DOHH2 (cell line): ENCODE results near the gene BMP8A.
"Not testable (repeated sequence)": the region's sequence is repeated elsewhere in the genome, so short reads cannot be mapped to it uniquely, and the experiment has no call there.

Source experiments
- H3F3A ChIP-seq: fragments of 200-600 bp; sonication (generic), shearing (Covaris generic); 2 replicates; pipeline ENCODE4 v1.6.0; 2016; ENCODE audit warnings: antibody characterized with exemption, mild to moderate bottlenecking; ENCODE audit not compliant: control insufficient read depth, insufficient read depth
- H3K27ac ChIP-seq: fragments of 200-600 bp; sonication (generic); 2 replicates; pipeline ENCODE4 v1.5.1; 2014; ENCODE audit warnings: low read depth, mild to moderate bottlenecking, low read length, moderate library complexity
- H3K27me3 ChIP-seq: fragments of 200-600 bp; sonication (generic); 2 replicates; pipeline ENCODE4 v1.6.1; 2014; ENCODE audit warnings: mild to moderate bottlenecking, low read length, mixed read lengths; ENCODE audit not compliant: control insufficient read depth
- H3K36me3 ChIP-seq: fragments of 200-600 bp; sonication (generic); 2 replicates; pipeline ENCODE4 v1.6.1; 2014; ENCODE audit warnings: mild to moderate bottlenecking, low read length, moderate library complexity, mixed read lengths; ENCODE audit not compliant: control insufficient read depth
- H3K4me1 ChIP-seq: fragments of 200-600 bp; sonication (generic); 2 replicates; pipeline ENCODE4 v1.6.1; 2014; ENCODE audit warnings: mild to moderate bottlenecking, low read length, mixed read lengths; ENCODE audit not compliant: control insufficient read depth
- H3K4me2 ChIP-seq: fragments of 200-600 bp; sonication (generic); 2 replicates; pipeline ENCODE4 v1.6.0; 2014; ENCODE audit warnings: mild to moderate bottlenecking, low read length, moderate library complexity
- H3K4me3 ChIP-seq: fragments of 200-600 bp; sonication (generic); 2 replicates; pipeline ENCODE4 v1.5.1; 2014; ENCODE audit warnings: mild to moderate bottlenecking, low read length, mixed read lengths
- H3K79me2 ChIP-seq: fragments of 200-600 bp; sonication (generic); 2 replicates; pipeline ENCODE4 v1.6.1; 2014; ENCODE audit warnings: mild to moderate bottlenecking, low read length, mixed read lengths; ENCODE audit not compliant: control insufficient read depth
- H3K9me2 ChIP-seq: fragments of 200-600 bp; sonication (generic); replicated peaks from 2 replicates; pipeline ENCODE4 v1.6.1; 2014; ENCODE audit warnings: mild to moderate bottlenecking, low read length, mixed read lengths; ENCODE audit not compliant: control insufficient read depth
- H3K9me3 ChIP-seq: fragments of 200-600 bp; sonication (generic); 2 replicates; pipeline ENCODE4 v1.6.1; 2014; ENCODE audit warnings: antibody characterized with exemption, low read length, mixed read lengths; ENCODE audit not compliant: control insufficient read depth, insufficient read depth
- H4K20me1 ChIP-seq: fragments of 200-600 bp; sonication (generic); 2 replicates; pipeline ENCODE4 v1.6.0; 2014; ENCODE audit warnings: low read depth, mild to moderate bottlenecking, antibody characterized with exemption, low read length, moderate library complexity; ENCODE audit not compliant: control insufficient read depth, insufficient read depth
- CTCF ChIP-seq: fragments of 200-600 bp; sonication (generic); IDR thresholded peaks from one replicate; pipeline ENCODE4 v1.5.1; 2014; ENCODE audit warnings: antibody characterized with exemption, mild to moderate bottlenecking, low read depth, low read length; ENCODE audit not compliant: poor library complexity, severe bottlenecking
- EZH2phosphoT487 ChIP-seq: fragments of 200-600 bp; sonication (generic); IDR thresholded peaks from 2 replicates; pipeline ENCODE4 v1.6.1; 2017; ENCODE audit warnings: borderline replicate concordance, mild to moderate bottlenecking, antibody characterized with exemption, low read length, moderate library complexity, mixed read lengths

BMP8A gene

GRCh38 chr1:39499668-39500067, 8.2 kb downstream of the BMP8A start:
- Histone ChIP-seq H3K27ac (no peak overlapping the region), H3K9me2 (no peaks in the 10 kb centered on the region), H3K36me3 (no peaks in the 10 kb centered on the region), H3K27me3 (peaks cover 17% of the 10 kb centered on the region; the same call in 1 of the 2 replicates), H4K20me1 (no peaks in the 10 kb centered on the region), H3K4me3 (no peak overlapping the region), H3F3A (no peaks in the 10 kb centered on the region), H3K4me2 (no peak overlapping the region), H3K79me2 (no peaks in the 10 kb centered on the region), H3K4me1 (no peaks in the 10 kb centered on the region), H3K9me3 (no peaks in the 10 kb centered on the region)
- no peak for TF ChIP-seq EZH2phosphoT487
- no peak for TF ChIP-seq CTCF

GRCh38 chr1:39500862-39501389, 9.5 kb downstream of the BMP8A start:
- H3F3A ChIP-seq = no peaks in the 10 kb centered on the region
- H3K79me2 ChIP-seq = no peaks in the 10 kb centered on the region
- H3K9me2 ChIP-seq = no peaks in the 10 kb centered on the region
- no peaks in the 10 kb centered on the region for H3K9me3 ChIP-seq
- H3K36me3 ChIP-seq = no peaks in the 10 kb centered on the region
- no peaks in the 10 kb centered on the region for H4K20me1 ChIP-seq
- H3K27me3 ChIP-seq = peaks cover 17% of the 10 kb centered on the region; the same call in 1 of the 2 replicates
- no peak for TF ChIP-seq CTCF
- TF ChIP-seq EZH2phosphoT487 = no peak
- no peak overlapping the region for H3K4me3 ChIP-seq
- no peak overlapping the region for H3K27ac ChIP-seq
- H3K4me2 ChIP-seq = no peak overlapping the region
- no peaks in the 10 kb centered on the region for H3K4me1 ChIP-seq

GRCh38 chr1:39501666-39502065, 10.2 kb downstream of the BMP8A start:
- H3K27me3 ChIP-seq = peaks cover 17% of the 10 kb centered on the region; the same call in 1 of the 2 replicates
- no peaks in the 10 kb centered on the region for H3K36me3 ChIP-seq
- H3K4me1 ChIP-seq = no peaks in the 10 kb centered on the region
- H3K27ac ChIP-seq = no peak overlapping the region
- H3K4me2 ChIP-seq = no peak overlapping the region
- H3F3A ChIP-seq = no peaks in the 10 kb centered on the region
- TF ChIP-seq CTCF (no peak), EZH2phosphoT487 (no peak)
- no peaks in the 10 kb centered on the region for H4K20me1 ChIP-seq
- H3K79me2 ChIP-seq = no peaks in the 10 kb centered on the region
- no peak overlapping the region for H3K4me3 ChIP-seq
- no peaks in the 10 kb centered on the region for H3K9me2 ChIP-seq
- H3K9me3 ChIP-seq = no peaks in the 10 kb centered on the region

- not testable (repeated sequence) for H3K4me1 ChIP-seq, H3F3A ChIP-seq, H3K4me2 ChIP-seq, H3K9me2 ChIP-seq, H3K79me2 ChIP-seq, H3K36me3 ChIP-seq, H3K9me3 ChIP-seq, H3K4me3 ChIP-seq, H3K27ac ChIP-seq, H4K20me1 ChIP-seq
- peaks cover 28% of the 10 kb centered on the region for H3K27me3 ChIP-seq
These were observed 13.0 kb downstream of the BMP8A start for GRCh38 chr1:39504436-39504835.
